ENCODE results near the gene DYNLT1. TPM values are rescaled to one million over a fixed set of nuclear protein-coding genes. Genes with fewer than 3 reads are reported as not detected.
A peak's percentile ranks its signal among the peaks of the same experiment; 100 is the strongest.
"Not testable (repeated sequence)": the region's sequence is repeated elsewhere in the genome, so short reads cannot be mapped to it uniquely, and the experiment has no call there.

The DYNLT1 gene
- total RNA-seq, 1 experiment from 2014 or later, result 50.5 TPM

GRCh38 chr6:158660333-158660754 lies 15.8 kb upstream of the DYNLT1 start:
- no peaks in the 10 kb centered on the region for H3K9me3 ChIP-seq (ENCODE audit: low read length)
- POLR2A ChIA-PET (ENCODE audit: unreplicated experiment), result no interaction called here
- ATAC-seq (peak; percentile 48), DNase-seq (peak; percentile 68)
- intact Hi-C loops (cut with micrococcal nuclease), result loop anchor here (1.0 kb wide), 1 partner anchor 31 kb away; no protein-coding TSS in a partner anchor
- BruUV-seq (replicated peaks), result no TSS peak
- no peaks in the 10 kb centered on the region for H4K20me1 ChIP-seq (ENCODE audit: low read length)
- no peak overlapping the region for H3K27ac ChIP-seq (ENCODE audit: low read length)
- H3K4me2 ChIP-seq (ENCODE audit: low read length), result no peak overlapping the region
- H3K9ac ChIP-seq (ENCODE audit: low read length), result no peak overlapping the region
- TF ChIP-seq EZH2phosphoT487 (IDR thresholded peaks at IDR 0.05; ENCODE audit: borderline replicate concordance, low read length) (no peak), CTCF (conservative IDR thresholded peaks at IDR 0.05; ENCODE audit: low read depth, low read length) (peak; percentile 71)
- H3K4me1 ChIP-seq (ENCODE audit: insufficient read depth, low read length), result peaks cover 15% of the 10 kb centered on the region
- H3K27me3 ChIP-seq (ENCODE audit: low read length), result no peaks in the 10 kb centered on the region
- H2AFZ ChIP-seq (ENCODE audit: low read length), result 0 out of 2 replicates have a peak overlapping the region, but pooled peaks have one; percentile 68
- H3K36me3 ChIP-seq (ENCODE audit: low read depth, low read length), result no peaks in the 10 kb centered on the region
- H3K9me2 ChIP-seq (replicated peaks; ENCODE audit: low read length), result no peaks in the 10 kb centered on the region
- CTCF ChIA-PET, result interaction anchor here (1.0 to 1.2 kb wide), 3 partner anchors 16 to 446 kb away, joined by 3 to 8 read pairs (median 7); partner anchors contain the start of gene DYNLT1
- H3K79me2 ChIP-seq (ENCODE audit: low read length), result no peaks in the 10 kb centered on the region
- no peak overlapping the region for H3K4me3 ChIP-seq (ENCODE audit: low read length)
- no peaks in the 10 kb centered on the region for H3F3A ChIP-seq (ENCODE audit: low read length, unreplicated experiment)

- ATAC-seq; H3K9ac ChIP-seq (ENCODE audit: low read length); POLR2A ChIA-PET (ENCODE audit: unreplicated experiment); CTCF ChIA-PET; H3K4me2 ChIP-seq (ENCODE audit: low read length); H3K79me2 ChIP-seq (ENCODE audit: low read length); H3K27ac ChIP-seq (ENCODE audit: low read length); H3K9me2 ChIP-seq (replicated peaks; ENCODE audit: low read length); H3K27me3 ChIP-seq (ENCODE audit: low read length); H3F3A ChIP-seq (ENCODE audit: low read length, unreplicated experiment); H3K4me3 ChIP-seq (ENCODE audit: low read length); H3K36me3 ChIP-seq (ENCODE audit: low read depth, low read length); H3K9me3 ChIP-seq (ENCODE audit: low read length); DNase-seq; intact Hi-C loops (cut with micrococcal nuclease); H2AFZ ChIP-seq (ENCODE audit: low read length); H4K20me1 ChIP-seq (ENCODE audit: low read length); H3K4me1 ChIP-seq (ENCODE audit: insufficient read depth, low read length); BruUV-seq (replicated peaks): not testable (repeated sequence)
Measured at GRCh38 chr6:158656986-158657385, 12.4 kb upstream of the DYNLT1 start.

GRCh38 chr6:158655569-158656450 lies 11.3 kb upstream of the DYNLT1 start:
- Histone ChIP-seq H3K9ac (ENCODE audit: low read length) (no peak overlapping the region), H3K4me1 (ENCODE audit: insufficient read depth, low read length) (no peaks in the 10 kb centered on the region), H3K79me2 (ENCODE audit: low read length) (no peaks in the 10 kb centered on the region), H3K9me3 (ENCODE audit: low read length) (no peaks in the 10 kb centered on the region), H3K9me2 (replicated peaks; ENCODE audit: low read length) (no peaks in the 10 kb centered on the region), H2AFZ (ENCODE audit: low read length) (no peak overlapping the region), H3K27me3 (ENCODE audit: low read length) (no peaks in the 10 kb centered on the region), H3K4me3 (ENCODE audit: low read length) (no peak overlapping the region), H3K36me3 (ENCODE audit: low read depth, low read length) (no peaks in the 10 kb centered on the region), H4K20me1 (ENCODE audit: low read length) (no peaks in the 10 kb centered on the region), H3K27ac (ENCODE audit: low read length) (no peak overlapping the region), H3F3A (ENCODE audit: low read length, unreplicated experiment) (no peaks in the 10 kb centered on the region), H3K4me2 (ENCODE audit: low read length) (no peak overlapping the region)
- no TSS peak for BruUV-seq (replicated peaks)
- intact Hi-C loops (cut with micrococcal nuclease), result no loop called here
- TF ChIP-seq EZH2 (IDR thresholded peaks at IDR 0.05; ENCODE audit: low read length, unreplicated experiment), result no peak
- no peak for TF ChIP-seq EZH2phosphoT487 (IDR thresholded peaks at IDR 0.05; ENCODE audit: borderline replicate concordance, low read length)
- TF ChIP-seq CTCF (conservative IDR thresholded peaks at IDR 0.05; ENCODE audit: low read depth, low read length), result no peak
- POLR2A ChIA-PET (ENCODE audit: unreplicated experiment), result no interaction called here
- no peak for ATAC-seq
- DNase-seq, result no peak
- CTCF ChIA-PET, result no interaction called here

Data from PC-3 (cell line).